GM19238 (cell line): ENCODE results near the gene PCED1B.
"Not testable (repeated sequence)": the region's sequence is repeated elsewhere in the genome, so short reads cannot be mapped to it uniquely, and the experiment has no call there.

Experiments used
- DNase-seq: peaks from one replicate; pipeline ENCODE4 v3.0.0; 2011; ENCODE audit warnings: low spot score; ENCODE audit not compliant: insufficient read length

Gene PCED1B

DNA sequence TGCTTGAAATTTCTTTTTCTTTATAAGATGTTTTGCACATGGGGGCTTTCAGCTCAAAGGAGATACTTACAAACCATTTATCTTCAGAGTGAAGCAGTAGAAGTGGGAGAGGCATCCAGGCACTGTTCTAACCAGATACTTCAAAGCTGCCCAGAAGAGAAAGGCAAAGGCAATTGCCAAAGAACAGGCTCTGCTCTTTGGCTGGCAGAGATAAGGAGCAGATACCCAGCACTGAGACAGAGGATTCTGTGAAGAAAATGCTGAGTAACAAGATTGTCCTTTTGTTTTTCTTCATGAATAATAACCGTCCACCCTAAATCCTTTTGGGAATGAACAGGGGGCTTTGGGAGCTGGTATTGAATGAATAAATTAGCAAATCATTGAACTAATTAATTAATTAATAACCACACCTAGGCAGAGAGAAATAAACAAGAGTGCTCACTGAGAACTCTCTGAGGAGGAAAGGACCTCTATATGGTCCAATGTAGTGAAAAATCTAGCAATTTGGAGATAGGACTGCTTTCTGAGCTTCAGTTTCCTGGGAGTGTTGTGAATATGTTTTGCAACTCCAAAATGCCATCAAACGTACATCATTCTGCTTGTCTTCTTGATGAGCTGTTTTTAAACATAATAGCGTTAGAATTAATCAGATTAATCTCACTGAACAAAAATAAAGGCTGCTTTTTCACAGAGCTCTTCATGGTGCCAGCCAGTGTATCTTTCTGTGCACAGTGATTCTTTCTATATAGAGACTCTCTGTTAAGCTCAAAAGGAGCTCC, 193.2 kb downstream of the PCED1B start:
- DNase-seq = no peak

DNA sequence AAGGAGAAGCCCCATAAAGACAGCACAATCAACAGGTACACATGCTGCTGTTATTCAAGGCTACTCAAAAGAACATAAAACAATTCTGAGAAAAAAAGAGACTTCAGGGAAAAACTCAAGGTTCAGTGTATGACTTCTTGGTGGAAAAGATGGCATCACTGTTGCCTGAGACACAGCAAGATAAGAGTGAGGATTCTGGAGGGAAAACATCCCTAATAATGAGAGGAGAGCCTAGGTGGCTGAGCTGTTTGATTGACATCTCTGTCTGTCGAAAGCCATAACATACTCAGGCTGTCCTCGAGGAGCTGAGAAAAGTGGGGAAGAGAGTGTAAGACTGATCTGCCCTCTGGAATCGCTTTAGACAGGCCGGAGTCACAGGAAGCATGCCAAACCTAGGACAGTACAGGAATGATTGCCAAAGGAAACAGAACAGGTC, 193.8 kb downstream of the PCED1B start:
- no peak for DNase-seq

DNA sequence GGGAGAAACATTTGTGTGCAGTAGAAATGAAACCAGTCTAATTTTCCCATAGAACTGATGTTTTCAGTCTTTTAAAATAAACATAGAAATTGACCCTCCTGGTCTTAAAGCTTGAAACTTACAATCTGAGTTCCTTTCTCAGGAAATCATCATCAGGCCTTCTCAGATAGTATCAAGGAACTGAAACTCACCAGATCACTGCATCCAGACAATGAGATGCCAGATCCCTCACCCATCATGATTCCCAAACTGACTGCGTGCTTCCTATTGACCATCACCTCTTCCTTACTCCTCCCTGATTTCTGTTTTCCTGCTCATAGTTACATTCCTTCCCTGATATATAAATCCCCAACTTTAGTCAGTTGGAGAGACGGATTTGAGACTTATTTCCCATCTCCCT, 195.3 kb downstream of the PCED1B start:
- DNase-seq = no peak

DNA sequence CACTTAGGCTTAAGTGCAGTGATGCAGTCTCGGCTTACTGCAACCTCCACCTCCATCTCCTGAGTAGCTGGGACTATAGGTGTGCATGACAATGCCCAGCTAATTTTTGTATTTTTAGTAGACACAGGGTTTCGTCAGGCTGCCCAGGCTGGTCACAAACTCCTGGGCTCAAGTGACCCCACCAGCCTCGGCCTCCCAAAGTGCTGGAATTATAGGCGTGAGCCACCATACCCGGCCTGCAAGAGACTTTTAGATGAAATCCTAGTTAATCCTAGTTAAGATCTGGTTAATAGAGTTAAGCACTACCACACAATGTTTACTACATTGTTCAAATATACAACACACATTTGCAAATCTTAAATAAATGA, 196.8 kb downstream of the PCED1B start:
- DNase-seq = no peak

DNA sequence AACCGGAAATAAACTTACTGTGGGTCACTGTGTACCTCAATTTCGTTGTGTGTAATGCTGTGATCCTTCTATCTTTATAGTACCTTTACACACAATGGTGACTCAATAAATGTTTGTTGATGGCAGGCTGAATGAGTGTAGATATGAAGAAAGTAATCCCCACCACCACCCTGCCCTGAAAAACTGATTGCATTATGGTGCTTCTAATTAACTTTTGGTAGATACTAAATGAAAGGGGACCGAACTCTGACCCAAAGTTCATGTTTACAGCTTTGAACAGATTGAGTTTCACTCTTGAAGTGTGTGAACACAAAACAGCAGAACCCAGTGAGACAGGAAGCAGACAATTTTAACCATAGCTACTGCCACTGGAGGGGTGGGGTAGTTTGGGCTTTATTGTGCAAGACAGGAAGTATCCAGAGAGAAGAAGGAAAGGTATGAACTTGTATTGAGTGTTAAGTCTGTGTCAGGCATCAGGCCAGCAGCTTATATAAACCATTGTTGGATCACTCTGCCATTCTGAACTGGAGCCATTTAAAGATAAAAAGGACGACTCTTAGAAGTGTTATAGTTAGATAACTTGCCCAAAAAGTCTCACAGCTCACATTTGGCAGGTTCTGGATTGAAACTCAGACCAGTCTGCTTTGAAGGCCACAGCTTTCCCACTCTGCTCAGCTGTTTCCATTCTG, 197.3 kb downstream of the PCED1B start:
- DNase-seq = peak; percentile 14

DNA sequence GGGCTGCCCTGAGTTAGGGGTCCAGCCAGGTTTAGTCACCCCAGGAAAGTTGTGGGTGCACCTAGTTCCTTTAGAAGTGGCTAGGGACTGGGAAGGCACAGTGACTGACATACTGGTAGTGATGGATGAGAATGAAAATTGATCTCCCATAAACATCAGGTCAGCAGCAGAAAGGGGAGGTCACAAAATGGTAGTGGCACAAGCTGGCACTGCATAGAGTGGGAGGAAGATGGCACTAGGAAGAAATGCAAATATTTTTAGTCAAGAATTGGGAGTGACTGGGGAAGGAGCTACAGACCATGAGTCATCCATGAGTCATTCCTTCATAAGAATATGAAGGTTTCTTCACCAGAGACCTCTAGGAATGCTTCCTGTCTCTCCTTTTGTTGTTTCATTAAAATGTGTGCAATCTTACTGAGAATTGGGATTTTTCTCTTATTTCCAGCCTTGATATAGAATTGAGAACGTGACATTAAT, 198.6 kb downstream of the PCED1B start:
- DNase-seq = no peak

DNA sequence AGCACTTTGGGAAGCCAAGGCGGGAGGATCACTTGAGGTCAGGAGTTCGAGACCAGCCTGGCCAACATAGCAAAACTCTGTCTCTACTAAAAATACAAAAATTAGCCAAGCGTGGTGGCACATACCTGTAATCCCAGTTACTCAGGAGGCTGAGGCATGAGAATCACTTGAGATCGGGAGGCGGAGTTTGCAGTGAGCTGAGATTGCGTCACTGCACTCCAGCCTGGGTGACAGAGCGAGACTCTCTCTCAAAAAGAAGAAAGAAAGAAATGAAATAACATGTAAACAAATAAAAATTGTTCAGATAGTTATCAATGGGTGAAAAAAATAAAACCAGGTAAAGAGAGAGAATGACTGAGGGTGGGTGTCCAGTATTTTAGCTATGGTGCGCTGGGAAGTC, 200.3 kb downstream of the PCED1B start:
- DNase-seq = not testable (repeated sequence)

DNA sequence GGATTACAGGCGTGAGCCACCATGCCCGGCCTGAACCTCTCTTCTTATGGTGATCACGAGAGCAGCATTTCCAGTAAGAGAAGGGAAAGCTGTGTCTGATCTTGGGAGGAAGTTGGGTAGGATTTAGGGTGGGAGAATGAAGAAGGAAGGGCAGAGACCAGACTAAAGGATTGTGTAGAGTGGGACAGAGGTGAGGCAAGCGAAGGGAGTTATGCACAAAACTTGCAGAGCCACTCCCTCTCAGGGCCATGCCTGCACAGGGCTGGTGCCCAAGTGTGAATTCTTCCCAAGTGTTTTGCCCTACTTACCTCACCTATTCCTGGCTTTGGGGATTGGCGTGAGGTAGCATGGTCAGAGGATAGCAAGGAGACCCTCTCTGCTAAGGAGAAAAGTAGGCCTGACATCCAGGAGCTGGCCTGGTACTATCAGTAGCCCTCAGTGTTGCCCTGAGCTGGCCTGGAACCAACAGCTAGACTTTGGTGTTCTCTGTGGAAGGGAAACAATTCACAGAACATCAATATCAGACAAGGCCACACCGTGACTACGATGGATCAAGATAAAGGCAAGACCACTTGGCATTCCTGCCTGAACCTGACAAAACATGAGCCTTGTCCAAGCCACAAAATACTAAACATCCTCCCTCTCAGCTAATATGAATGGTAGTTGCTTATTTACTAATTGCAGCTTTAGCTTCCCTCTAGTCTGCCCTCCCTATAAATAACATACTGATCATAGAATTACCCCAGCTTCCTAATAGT, 201.3 kb downstream of the PCED1B start:
- no peak for DNase-seq

DNA sequence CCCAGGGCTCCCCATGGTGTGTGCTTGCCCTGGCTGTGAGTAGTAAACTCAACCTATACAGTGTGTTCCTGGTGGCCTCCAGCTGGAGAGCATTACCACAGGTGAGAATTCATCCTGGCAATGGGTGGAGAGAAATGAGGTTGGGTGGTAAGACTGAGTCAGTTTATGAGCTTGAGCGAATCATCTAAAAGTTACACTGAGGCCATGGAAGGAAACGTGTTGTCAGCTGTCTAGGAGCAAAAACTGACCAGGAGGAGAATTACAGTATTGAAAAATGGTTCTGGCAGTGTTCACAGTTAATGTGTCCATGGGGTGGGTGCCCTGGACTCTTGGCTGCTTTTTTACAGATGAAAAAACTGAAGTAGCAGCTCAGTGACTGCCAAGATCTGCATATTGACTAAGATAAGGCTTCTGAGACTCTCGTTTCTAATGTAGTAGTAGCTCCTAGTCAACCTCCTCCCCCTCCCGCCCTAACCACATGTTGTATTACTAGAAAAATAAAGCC, 202.3 kb downstream of the PCED1B start:
- DNase-seq = no peak

DNA sequence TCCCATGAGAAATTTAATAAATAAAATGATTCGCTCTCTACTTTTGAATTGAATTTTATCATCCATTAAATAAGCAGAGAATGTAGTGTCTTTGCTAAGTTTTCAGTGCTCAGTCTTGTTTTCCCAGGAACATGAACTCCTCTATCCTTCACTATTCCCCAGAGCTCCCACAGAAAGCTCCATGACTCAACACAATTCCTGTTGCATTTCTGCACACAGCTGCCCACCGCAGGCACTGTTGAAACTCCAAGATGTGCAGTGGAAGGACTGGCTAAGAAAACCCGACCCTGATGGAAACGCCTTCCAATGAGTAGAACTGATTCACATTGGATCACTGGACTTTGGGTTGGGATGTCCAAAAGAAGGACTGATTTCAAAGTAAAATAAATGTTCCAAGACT, 202.8 kb downstream of the PCED1B start:
- no peak for DNase-seq
